MM.1S (cell line): ENCODE measurements around the gene EPHA2.

ENCODE experiments used
- CTCF ChIP-seq: fragments of 300-600 bp; sonication (generic); IDR thresholded peaks from 2 replicates; pipeline ENCODE4 v1.5.1; 2016; ENCODE audit warnings: antibody characterized with exemption, low read length, mixed read lengths
- EZH2 ChIP-seq: fragments of 300-600 bp; sonication (generic); optimal IDR thresholded peaks from 2 replicates; pipeline ENCODE3; 2017; ENCODE audit warnings: low read depth, mild to moderate bottlenecking, antibody characterized with exemption, low read length, mixed read lengths
- EZH2phosphoT487 ChIP-seq: fragments of 300-600 bp; sonication (generic); IDR thresholded peaks from 2 replicates; pipeline ENCODE4 v1.6.1; 2018; ENCODE audit warnings: antibody characterized with exemption, low read length

GRCh38 chr1:16189003-16189402 lies 33.1 kb upstream of the EPHA2 start:
- TF ChIP-seq CTCF (no peak), EZH2 (no peak), EZH2phosphoT487 (no peak)
